B cell (primary cell): ENCODE measurements around the gene CCDC8. TPM values are rescaled to one million over a fixed set of nuclear protein-coding genes. Genes with fewer than 3 reads are reported as not detected.
"Not testable (repeated sequence)": the region's sequence is repeated elsewhere in the genome, so short reads cannot be mapped to it uniquely, and the experiment has no call there.

Source experiments
- ATAC-seq: fragments of 200-7000 bp; cut with Tn5 transposase; one replicate; pipeline ENCODE4 v1.10.0; 2021; ENCODE audit warnings: low read depth, mild to moderate bottlenecking, moderate number of reproducible peaks, moderate library complexity
- CTCF ChIA-PET: fragments of 350-600 bp; sonication (Branson Sonifier 250); formaldehyde crosslinking; loops from one replicate; lab custom pipeline; 2021; ENCODE audit warnings: antibody characterized with exemption, inconsistent platforms; lab: Charles Lee
- POLR2A ChIA-PET: fragments of 350-600 bp; sonication (Branson Sonifier 250); formaldehyde crosslinking; loops from one replicate; lab custom pipeline; 2021; ENCODE audit warnings: antibody characterized with exemption; lab: Charles Lee
- DNase-seq: peaks from one replicate; pipeline ENCODE4 v3.0.0; 2013
- H2AFZ ChIP-seq: 2 replicates; pipeline ENCODE4 v1.6.1; 2012; ENCODE audit warnings: mild to moderate bottlenecking, low read depth, low read length; ENCODE audit not compliant: insufficient read depth, poor library complexity, severe bottlenecking
- H3K27ac ChIP-seq, 2 donors: 1 replicate in 1 of 2; 2 replicates in 1 of 2; pipeline ENCODE4 v1.5.1; 2012 to 2013; ENCODE audit warnings: low read length in 2 of 2, mild to moderate bottlenecking in 2 of 2, moderate library complexity in 1 of 2
- H3K27me3 ChIP-seq, 4 experiments: fragments of 200-600 bp in 1 of 4; sonication (generic) in 1 of 4; replicated peaks in 1 of 4; 1 replicate in 2 of 4; 2 replicates in 2 of 4; pipeline versions ENCODE4 v1.6.1 to v1.7.0; 2013 to 2016; ENCODE audit warnings: low read length in 3 of 4, mild to moderate bottlenecking in 2 of 4, mixed read lengths in 1 of 4, moderate library complexity in 1 of 4; ENCODE audit not compliant: insufficient read depth in 4 of 4, control insufficient read depth in 3 of 4; ENCODE audit errors: control extremely low read depth in 1 of 4
- H3K36me3 ChIP-seq, 2 experiments: replicated peaks in 1 of 2; 1 replicate in 1 of 2; 2 replicates in 1 of 2; pipeline versions ENCODE4 v1.6.1 to v1.7.1; 2013; ENCODE audit warnings: low read length in 1 of 2; ENCODE audit not compliant: insufficient read depth in 2 of 2, control insufficient read depth in 1 of 2; ENCODE audit errors: control extremely low read depth in 1 of 2, extremely low read depth in 1 of 2
- H3K4me1 ChIP-seq, 2 donors: fragments of 200-600 bp in 1 of 2; sonication (generic) in 1 of 2; 1 replicate in 1 of 2; 2 replicates in 1 of 2; pipeline versions ENCODE4 v1.5.1 to v1.6.1; 2013 to 2017; ENCODE audit warnings: low read length in 2 of 2; ENCODE audit not compliant: control insufficient read depth in 2 of 2, insufficient read depth in 2 of 2
- H3K4me2 ChIP-seq: replicated peaks from 2 replicates; pipeline ENCODE3; 2012; ENCODE audit warnings: mild to moderate bottlenecking, low read depth, low read length; ENCODE audit not compliant: poor library complexity, severe bottlenecking
- H3K4me3 ChIP-seq, 5 experiments: fragments of 200-600 bp in 1 of 5; sonication (generic) in 1 of 5; 1 replicate in 3 of 5; 2 replicates in 2 of 5; pipeline versions ENCODE4 v1.5.1 to v1.7.0; 2011 to 2016; ENCODE audit warnings: low read length in 4 of 5, mild to moderate bottlenecking in 4 of 5, low read depth in 2 of 5, control low read depth in 1 of 5, moderate library complexity in 1 of 5; ENCODE audit not compliant: insufficient read depth in 1 of 5; ENCODE audit errors: control extremely low read depth in 1 of 5, extremely low read depth in 1 of 5
- H3K79me2 ChIP-seq: fragments of 200-600 bp; sonication (generic); one replicate; pipeline ENCODE4 v1.6.0; 2016; ENCODE audit warnings: low read length; ENCODE audit not compliant: control insufficient read depth, insufficient read depth
- H3K9ac ChIP-seq: fragments of 200-600 bp; sonication (generic); 2 replicates; pipeline ENCODE4 v1.6.1; 2017; ENCODE audit warnings: mild to moderate bottlenecking, low read length, moderate library complexity
- H3K9me3 ChIP-seq, 3 donors: one replicate each; pipeline versions ENCODE4 v1.6.1 to v1.7.1; 2013; ENCODE audit warnings: low read length in 2 of 3; ENCODE audit not compliant: control insufficient read depth in 2 of 3, insufficient read depth in 1 of 3; ENCODE audit errors: control extremely low read depth in 1 of 3
- H4K20me1 ChIP-seq: 2 replicates; pipeline ENCODE4 v1.6.0; 2012; ENCODE audit warnings: mild to moderate bottlenecking, low read length; ENCODE audit not compliant: insufficient read depth, control insufficient read depth, poor library complexity, severe bottlenecking
- H3K27ac Mint-ChIP-seq: one replicate; pipeline ENCODE4 v1.8.0; 2021; ENCODE audit warnings: mixed read lengths
- H3K27me3 Mint-ChIP-seq: one replicate; pipeline ENCODE4 v1.8.0; 2021; ENCODE audit warnings: mixed read lengths
- H3K4me1 Mint-ChIP-seq: one replicate; pipeline ENCODE4 v1.8.0; 2021; ENCODE audit warnings: mixed read lengths
- H3K4me3 Mint-ChIP-seq: one replicate; pipeline ENCODE4 v1.8.0; 2021; ENCODE audit warnings: mixed read lengths
- H3K9me3 Mint-ChIP-seq: one replicate; pipeline ENCODE4 v1.8.0; 2022; ENCODE audit warnings: mixed read lengths; ENCODE audit not compliant: insufficient read depth
- EZH2 ChIP-seq: IDR thresholded peaks from 2 replicates; pipeline ENCODE4 v1.6.1; 2012; ENCODE audit warnings: borderline replicate concordance, low read depth, mild to moderate bottlenecking, moderate library complexity, low read length; ENCODE audit not compliant: insufficient read depth, poor library complexity, severe bottlenecking
- WGBS: methylation state at CpG from one replicate; pipeline ENCODE4 v1.1.5; 2013; ENCODE audit warnings: missing lambda C conversion rate; ENCODE audit not compliant: insufficient coverage; 5-methylcytosine and 5-hydroxymethylcytosine counted together
- intact Hi-C: fragments of 100-400 bp; cut with micrococcal nuclease; formaldehyde crosslinking; loops from one replicate; pipeline ENCODE4 v1.10.0; 2022
- polyA plus RNA-seq: library from polyadenylated mRNA; depleted of rRNA; stranded (reverse); fragments of >200 nt; gene quantifications from 2 replicates; pipeline ENCODE4 v1.2.3, GENCODE V29; 2012
- total RNA-seq, 2 donors: library from RNA; stranded (reverse); fragments of 120-200 nt in 1 of 2; gene quantifications; 1 replicate in 1 of 2; 2 replicates in 1 of 2; pipeline versions ENCODE4 v1.2.3 to v1.2.4, GENCODE V29; 2013 to 2022
- TF ChIP-seq, protein P1 (sequence below): fragments of 200-600 bp; IDR thresholded peaks from one replicate; pipeline ENCODE4 v1.8.0; 2022; ENCODE audit warnings: antibody characterized with exemption, mild to moderate bottlenecking

The CCDC8 gene
- total and polyA plus RNA-seq, 2 donors (not counting 1 experiment from before 2014, with no cell fraction given), result not detected

- Histone ChIP-seq H3K4me1 (no peaks in the 10 kb centered on the region), H3K27me3 (peaks cover 0 to 14% (median 2%) of the 10 kb centered on the region in 4 experiments), H2AFZ (no peak overlapping the region), H3K9ac (no peak overlapping the region), H3K4me2 (no peak overlapping the region), H3K9me3 (no peaks in the 10 kb centered on the region), H4K20me1 (no peaks in the 10 kb centered on the region), H3K79me2 (no peaks in the 10 kb centered on the region), H3K4me3 (no peak overlapping the region), H3K27ac (no peak overlapping the region), H3K36me3 (no peaks in the 10 kb centered on the region)
- Mint-ChIP-seq H3K27me3 (peaks cover 31% of the 10 kb centered on the region), H3K9me3 (no peaks in the 10 kb centered on the region), H3K4me1 (no peaks in the 10 kb centered on the region), H3K4me3 (no peak overlapping the region), H3K27ac (no peak overlapping the region)
- ChIA-PET POLR2A (no interaction called here), CTCF (interaction anchor here (1.1 kb wide), 1 partner anchor 109 kb away, joined by 3 read pairs; no protein-coding TSS in a partner anchor)
- TF ChIP-seq EZH2, result no peak
- TF ChIP-seq, protein P1, sequence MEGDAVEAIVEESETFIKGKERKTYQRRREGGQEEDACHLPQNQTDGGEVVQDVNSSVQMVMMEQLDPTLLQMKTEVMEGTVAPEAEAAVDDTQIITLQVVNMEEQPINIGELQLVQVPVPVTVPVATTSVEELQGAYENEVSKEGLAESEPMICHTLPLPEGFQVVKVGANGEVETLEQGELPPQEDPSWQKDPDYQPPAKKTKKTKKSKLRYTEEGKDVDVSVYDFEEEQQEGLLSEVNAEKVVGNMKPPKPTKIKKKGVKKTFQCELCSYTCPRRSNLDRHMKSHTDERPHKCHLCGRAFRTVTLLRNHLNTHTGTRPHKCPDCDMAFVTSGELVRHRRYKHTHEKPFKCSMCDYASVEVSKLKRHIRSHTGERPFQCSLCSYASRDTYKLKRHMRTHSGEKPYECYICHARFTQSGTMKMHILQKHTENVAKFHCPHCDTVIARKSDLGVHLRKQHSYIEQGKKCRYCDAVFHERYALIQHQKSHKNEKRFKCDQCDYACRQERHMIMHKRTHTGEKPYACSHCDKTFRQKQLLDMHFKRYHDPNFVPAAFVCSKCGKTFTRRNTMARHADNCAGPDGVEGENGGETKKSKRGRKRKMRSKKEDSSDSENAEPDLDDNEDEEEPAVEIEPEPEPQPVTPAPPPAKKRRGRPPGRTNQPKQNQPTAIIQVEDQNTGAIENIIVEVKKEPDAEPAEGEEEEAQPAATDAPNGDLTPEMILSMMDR, result no peak
- intact Hi-C loops, result no loop called here
- DNase-seq (no peak), ATAC-seq (no peak)
- 84% methylated on average over 2 of the region's 6 CpGs for WGBS
Measured at GRCh38 chr19:46435009-46435408, 21.6 kb upstream of the CCDC8 start.

- H4K20me1 ChIP-seq, ATAC-seq, H3K27ac ChIP-seq, H3K4me3 ChIP-seq, H3K9me3 ChIP-seq, H3K36me3 ChIP-seq, H3K9me3 Mint-ChIP-seq, H3K27ac Mint-ChIP-seq, H3K4me1 ChIP-seq, H3K4me3 Mint-ChIP-seq, POLR2A ChIA-PET, intact Hi-C loops, H3K79me2 ChIP-seq, H3K9ac ChIP-seq, H2AFZ ChIP-seq, DNase-seq, H3K4me2 ChIP-seq: not testable (repeated sequence)
- 98% methylated on average over 5 of the region's 7 CpGs for WGBS
- H3K4me1 Mint-ChIP-seq, result peaks cover 10% of the 10 kb centered on the region
- H3K27me3 ChIP-seq, result peaks cover 0 to 24% (median 7%) of the 10 kb centered on the region in 4 experiments
- CTCF ChIA-PET, result interaction anchor here (0.8 kb wide), 1 partner anchor 1431 kb away, joined by 5 read pairs; no protein-coding TSS in a partner anchor
- H3K27me3 Mint-ChIP-seq, result peaks cover 44% of the 10 kb centered on the region
Measured at GRCh38 chr19:46433470-46433869, 20.1 kb upstream of the CCDC8 start.
